Measurements from ENCODE around the gene GASK1A. TPM values are rescaled to one million over a fixed set of nuclear protein-coding genes. Genes with fewer than 3 reads are reported as not detected.

The GASK1A gene
- total and polyA plus RNA-seq, 2 experiments from 2014 or later: 2.6 to 11.1 TPM

- no peak for TF ChIP-seq ZNF462 (CRISPR knock-in tag; IDR thresholded peaks at IDR 0.05)
- no peak for TF ChIP-seq EZH2phosphoT487 (IDR thresholded peaks at IDR 0.05; ENCODE audit: unreplicated experiment)
- no peak for TF ChIP-seq STAT1 (IDR thresholded peaks at IDR 0.05; ENCODE audit: unreplicated experiment)
- TF ChIP-seq ZNF331 (CRISPR knock-in tag; IDR thresholded peaks at IDR 0.05; ENCODE audit: low read depth): no peak
Measured at GRCh38 chr3:42963269-42963668, 15.8 kb upstream of the GASK1A start (continued).

DNA sequence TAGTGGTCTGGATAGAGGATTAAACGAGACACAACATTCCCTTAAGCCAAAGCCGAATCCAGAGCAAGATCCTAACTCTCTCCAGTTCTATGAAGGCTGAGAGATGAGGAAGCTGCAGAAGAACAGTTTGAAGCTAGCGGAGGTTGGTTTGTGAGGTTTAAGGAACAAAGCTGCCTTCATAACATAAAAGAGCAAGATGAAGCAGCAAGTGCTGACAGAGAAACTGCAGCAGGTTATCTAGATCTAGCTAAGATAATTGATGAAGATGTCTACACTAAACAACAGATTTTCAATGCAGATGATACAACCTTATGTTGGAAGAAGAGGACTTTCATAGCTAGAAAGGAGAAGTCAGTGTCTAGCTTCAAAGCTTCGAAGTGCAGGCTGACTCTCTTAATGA is 14.8 kb upstream of the GASK1A start:
- Histone ChIP-seq H3K4me2 (no peak overlapping the region), H3K9me2 (ENCODE audit: insufficient read depth) (no peaks in the 10 kb centered on the region), H3K4me1 (ENCODE audit: insufficient read depth) (no peaks in the 10 kb centered on the region), H3K79me2 (replicated peaks; ENCODE audit: insufficient read depth) (no peaks in the 10 kb centered on the region), H3K36me3 (ENCODE audit: insufficient read depth) (no peaks in the 10 kb centered on the region), H3F3A (replicated peaks; ENCODE audit: low read depth) (no peaks in the 10 kb centered on the region), H3K4me3 (no peak overlapping the region), H2AFZ (no peak overlapping the region), H4K20me1 (replicated peaks; ENCODE audit: insufficient read depth) (no peaks in the 10 kb centered on the region), H3K27me3 (ENCODE audit: insufficient read depth) (no peaks in the 10 kb centered on the region), H3K27ac (ENCODE audit: low read depth) (no peak overlapping the region)
- Mint-ChIP-seq H3K4me3 (no peak overlapping the region), H3K36me3 (ENCODE audit: low read depth) (no peaks in the 10 kb centered on the region), H3K27me3 (ENCODE audit: insufficient read depth, low read depth, poor library complexity) (no peaks in the 10 kb centered on the region), H3K27ac (no peak overlapping the region), H3K9me3 (no peaks in the 10 kb centered on the region), H3K4me1 (no peaks in the 10 kb centered on the region)
- DNase-seq (ENCODE audit: low spot score): no peak
- no peak for ATAC-seq
- TF ChIP-seq ZNF462 (CRISPR knock-in tag; IDR thresholded peaks at IDR 0.05): no peak
- TF ChIP-seq EZH2phosphoT487 (IDR thresholded peaks at IDR 0.05; ENCODE audit: unreplicated experiment): no peak
- TF ChIP-seq ZNF114 (CRISPR knock-in tag; IDR thresholded peaks at IDR 0.05): no peak
- TF ChIP-seq CTCF (conservative IDR thresholded peaks at IDR 0.05; ENCODE audit: low read depth in 2 of 2): no peak
- TF ChIP-seq JUNB (IDR thresholded peaks at IDR 0.05; ENCODE audit: unreplicated experiment): no peak

Measured in GM23338 (cell line).